Fibroblast of the aortic adventitia (primary cell): ENCODE data around the gene CBFA2T3. TPM values are rescaled to one million over a fixed set of nuclear protein-coding genes. Genes with fewer than 3 reads are reported as not detected.

Experiments
- DNase-seq: peaks from one replicate; pipeline ENCODE4 v3.0.0-alpha.2; 2010; ENCODE audit warnings: low read depth
- H3K4me3 ChIP-seq: 2 replicates; pipeline ENCODE4 v1.5.1; 2011; ENCODE audit warnings: low read depth, mild to moderate bottlenecking, control low read depth, low read length, moderate library complexity
- CTCF ChIP-seq: IDR thresholded peaks from 2 replicates; pipeline ENCODE4 v1.5.1; 2011; ENCODE audit warnings: mild to moderate bottlenecking, low read length, control low read depth, inconsistent platforms; ENCODE audit not compliant: insufficient read depth
- total RNA-seq: library from RNA; depleted of rRNA; stranded (reverse); fragments of >200 nt; gene quantifications from 2 replicates; pipeline ENCODE4 v1.2.3, GENCODE V29; 2012; ENCODE audit warnings: low replicate concordance

CBFA2T3 gene
- total RNA-seq, 1 donor: not detected

GRCh38 chr16:88830258-88830657, 146.7 kb downstream of the CBFA2T3 start:
- no peak for DNase-seq
- no peak for TF ChIP-seq CTCF
- H3K4me3 ChIP-seq: no peak overlapping the region

- TF ChIP-seq CTCF: no peak
- no peak overlapping the region for H3K4me3 ChIP-seq
- no peak for DNase-seq
These were observed 148.3 kb downstream of the CBFA2T3 start for GRCh38 chr16:88828711-88829110.

GRCh38 chr16:88827727-88828126, 149.3 kb downstream of the CBFA2T3 start:
- DNase-seq: no peak
- TF ChIP-seq CTCF: no peak
- no peak overlapping the region for H3K4me3 ChIP-seq

GRCh38 chr16:88826070-88826840, 150.8 kb downstream of the CBFA2T3 start:
- no peak overlapping the region for H3K4me3 ChIP-seq
- no peak for DNase-seq
- no peak for TF ChIP-seq CTCF

GRCh38 chr16:88825146-88825545, 151.9 kb downstream of the CBFA2T3 start:
- no peak overlapping the region for H3K4me3 ChIP-seq
- DNase-seq: no peak
- TF ChIP-seq CTCF: no peak

Other genes with a start within 250 kb of the CBFA2T3 start
- 143 and 150 TPM in 2 replicates for gene PIEZO1, start 192.0 kb downstream of the CBFA2T3 start, total RNA-seq
- gene CDT1, start 173.4 kb downstream of the CBFA2T3 start, total RNA-seq: 0.82 and 26.8 TPM in 2 replicates
- 54.0 and 73.8 TPM in 2 replicates for gene APRT, start 165.3 kb downstream of the CBFA2T3 start, total RNA-seq
- gene GALNS, start 120.3 kb downstream of the CBFA2T3 start, total RNA-seq: 11.6 and 22.5 TPM in 2 replicates
- 30.6 and 57.2 TPM in 2 replicates for gene TRAPPC2L, start 120.1 kb downstream of the CBFA2T3 start, total RNA-seq
- not detected in 2 replicates for gene PABPN1L, start 110.5 kb downstream of the CBFA2T3 start, total RNA-seq
- 9.9 and 17.6 TPM in 2 replicates for gene ACSF3, start 116.6 kb upstream of the CBFA2T3 start, total RNA-seq
- gene CDH15, start 194.5 kb upstream of the CBFA2T3 start, total RNA-seq: 0.09 TPM in 1 of 2 replicates, not detected in the other
- gene SLC22A31, start 223.3 kb upstream of the CBFA2T3 start, total RNA-seq: not detected in 2 replicates
- 8.0 and 13.8 TPM in 2 replicates for gene ZNF778, start 240.5 kb upstream of the CBFA2T3 start, total RNA-seq